GM12873 (cell line): ENCODE results near the gene GJB3.

ENCODE experiments used
- TF ChIP-seq, protein P1 (sequence below): IDR thresholded peaks from 2 replicates; pipeline ENCODE4 v1.5.1; 2012; ENCODE audit warnings: low read depth, mild to moderate bottlenecking, moderate library complexity, low read length, control low read depth; ENCODE audit not compliant: insufficient read depth; ENCODE audit errors: missing control alignments

GJB3 gene

DNA sequence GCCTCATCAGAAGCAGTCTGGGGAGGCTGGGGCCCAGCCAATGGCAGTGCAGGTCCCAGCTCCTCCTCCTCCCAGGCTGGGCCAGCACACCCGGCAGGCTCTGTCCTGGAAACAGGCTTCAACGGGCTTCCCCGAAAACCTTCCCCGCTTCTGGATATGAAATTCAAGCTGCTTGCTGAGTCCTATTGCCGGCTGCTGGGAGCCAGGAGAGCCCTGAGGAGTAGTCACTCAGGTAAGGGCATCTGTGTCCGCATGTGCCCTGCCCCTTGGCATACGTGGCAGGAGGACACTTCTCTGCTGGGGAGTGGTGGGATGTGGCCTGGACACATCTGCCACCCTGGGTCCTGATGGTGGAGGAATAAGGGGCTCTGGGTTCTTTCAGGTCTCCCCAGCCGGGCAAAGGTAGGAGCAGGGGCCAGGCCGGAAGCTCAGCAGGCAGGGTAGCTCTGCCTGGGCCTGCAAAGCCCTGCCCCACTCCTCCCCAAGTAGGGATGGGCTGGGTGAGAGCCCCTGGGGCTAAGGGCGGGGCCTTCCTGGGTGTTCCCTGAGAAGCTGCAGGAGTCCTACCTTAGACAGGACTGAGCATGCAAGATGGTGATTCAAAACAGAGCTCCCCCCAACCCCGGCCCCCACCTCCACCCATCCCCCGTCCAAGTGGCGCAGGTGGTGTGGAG lies 25.9 kb upstream of the GJB3 start, which contains the start of gene GJB5:
Gene GJB5 (plus strand): TSS at position 84 of the 674 bp plus-strand sequence. CDS start 2,284 bp downstream, outside the sequence.
- TF ChIP-seq, protein P1, sequence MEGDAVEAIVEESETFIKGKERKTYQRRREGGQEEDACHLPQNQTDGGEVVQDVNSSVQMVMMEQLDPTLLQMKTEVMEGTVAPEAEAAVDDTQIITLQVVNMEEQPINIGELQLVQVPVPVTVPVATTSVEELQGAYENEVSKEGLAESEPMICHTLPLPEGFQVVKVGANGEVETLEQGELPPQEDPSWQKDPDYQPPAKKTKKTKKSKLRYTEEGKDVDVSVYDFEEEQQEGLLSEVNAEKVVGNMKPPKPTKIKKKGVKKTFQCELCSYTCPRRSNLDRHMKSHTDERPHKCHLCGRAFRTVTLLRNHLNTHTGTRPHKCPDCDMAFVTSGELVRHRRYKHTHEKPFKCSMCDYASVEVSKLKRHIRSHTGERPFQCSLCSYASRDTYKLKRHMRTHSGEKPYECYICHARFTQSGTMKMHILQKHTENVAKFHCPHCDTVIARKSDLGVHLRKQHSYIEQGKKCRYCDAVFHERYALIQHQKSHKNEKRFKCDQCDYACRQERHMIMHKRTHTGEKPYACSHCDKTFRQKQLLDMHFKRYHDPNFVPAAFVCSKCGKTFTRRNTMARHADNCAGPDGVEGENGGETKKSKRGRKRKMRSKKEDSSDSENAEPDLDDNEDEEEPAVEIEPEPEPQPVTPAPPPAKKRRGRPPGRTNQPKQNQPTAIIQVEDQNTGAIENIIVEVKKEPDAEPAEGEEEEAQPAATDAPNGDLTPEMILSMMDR, result no peak

DNA sequence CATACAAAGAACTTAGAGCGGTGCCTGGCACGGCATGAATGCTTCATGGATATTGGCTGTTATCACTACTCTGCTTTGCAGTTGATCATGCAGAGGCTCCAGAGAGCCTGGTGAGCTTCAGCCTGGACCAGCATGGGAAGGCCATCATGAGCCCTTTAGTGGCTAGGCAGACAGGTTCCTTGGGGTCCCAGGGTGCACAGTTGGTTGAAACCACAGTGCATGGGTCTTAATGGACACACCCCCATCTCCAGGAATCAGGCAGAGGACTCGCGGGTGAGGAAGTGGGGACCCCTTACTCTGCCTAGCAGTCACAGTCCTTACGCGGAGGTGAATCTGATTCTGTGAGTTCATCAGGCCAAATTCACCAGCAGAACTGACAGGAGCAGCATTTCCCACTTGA lies 25.1 kb upstream of the GJB3 start:
- TF ChIP-seq, protein P1, result no peak

DNA sequence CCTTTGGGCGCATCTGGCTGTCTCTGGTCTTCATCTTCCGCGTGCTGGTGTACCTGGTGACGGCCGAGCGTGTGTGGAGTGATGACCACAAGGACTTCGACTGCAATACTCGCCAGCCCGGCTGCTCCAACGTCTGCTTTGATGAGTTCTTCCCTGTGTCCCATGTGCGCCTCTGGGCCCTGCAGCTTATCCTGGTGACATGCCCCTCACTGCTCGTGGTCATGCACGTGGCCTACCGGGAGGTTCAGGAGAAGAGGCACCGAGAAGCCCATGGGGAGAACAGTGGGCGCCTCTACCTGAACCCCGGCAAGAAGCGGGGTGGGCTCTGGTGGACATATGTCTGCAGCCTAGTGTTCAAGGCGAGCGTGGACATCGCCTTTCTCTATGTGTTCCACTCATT lies 23.6 kb upstream of the GJB3 start:
- TF ChIP-seq, protein P1, result no peak

DNA sequence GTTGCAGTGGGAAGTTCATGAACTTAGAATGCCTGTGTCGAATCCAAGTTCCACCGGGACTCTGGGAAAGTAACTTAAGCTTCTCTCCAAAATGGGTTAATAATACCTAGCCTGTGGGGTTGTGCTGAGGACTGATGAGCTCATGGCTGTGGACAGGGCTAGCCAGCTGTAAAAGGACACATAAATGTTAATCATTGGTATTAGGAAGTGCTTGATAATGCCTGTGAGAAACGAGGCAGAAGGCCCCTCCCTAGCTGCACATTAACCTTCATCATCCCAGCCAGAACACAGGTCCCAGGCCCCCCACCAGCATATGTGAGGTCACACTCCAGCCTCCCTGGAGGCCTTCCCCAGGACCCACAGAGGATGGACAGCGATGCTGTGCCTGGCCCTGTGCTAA lies 22.3 kb upstream of the GJB3 start:
- TF ChIP-seq, protein P1, result no peak

DNA sequence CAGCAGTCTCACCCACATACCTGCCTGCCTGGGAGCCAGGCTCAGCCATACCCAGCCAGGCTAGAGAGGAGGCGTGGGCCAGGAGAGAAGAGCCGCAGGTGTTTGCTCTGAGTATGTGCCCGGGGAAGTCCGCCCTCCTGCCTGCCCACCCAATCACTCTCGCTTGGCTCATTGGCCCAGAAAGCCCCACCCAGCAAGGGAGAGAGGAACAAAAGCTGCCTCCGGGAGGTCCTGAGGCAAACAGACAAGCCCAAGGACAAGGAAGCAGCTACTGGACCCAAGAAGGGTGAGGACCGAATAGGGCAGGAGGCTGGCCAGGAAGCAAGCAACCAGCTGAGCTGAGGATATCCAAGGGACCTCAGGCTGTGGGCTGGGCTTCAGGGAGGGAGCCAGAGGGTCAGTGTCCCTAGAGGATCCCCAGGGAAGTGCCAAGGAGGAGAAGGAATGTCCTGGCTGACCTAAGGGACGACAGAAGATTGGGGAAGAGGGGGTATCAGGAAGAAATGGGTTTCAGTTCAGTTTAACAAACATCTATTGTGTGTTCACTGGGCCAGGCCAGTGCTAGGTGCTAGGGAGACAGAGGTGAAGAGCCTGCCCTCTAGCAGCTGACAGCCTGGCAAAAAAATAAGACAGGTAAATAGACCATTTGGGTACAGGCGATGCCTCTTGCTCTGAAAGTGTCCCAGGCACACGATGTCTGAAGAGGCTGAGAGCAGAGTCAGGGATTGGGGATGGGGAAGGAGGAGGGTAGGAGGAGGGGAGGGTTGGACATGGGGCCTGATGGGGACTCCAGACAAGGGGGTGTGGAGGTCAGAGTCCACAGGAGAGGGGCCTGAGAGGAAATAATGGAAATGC lies 21.3 kb upstream of the GJB3 start, which contains the start of gene GJB4:
Gene GJB4 (plus strand): TSS at position 238 of the 855 bp plus-strand sequence. CDS start 1,515 bp downstream, outside the sequence.
- TF ChIP-seq, protein P1, result no peak

DNA sequence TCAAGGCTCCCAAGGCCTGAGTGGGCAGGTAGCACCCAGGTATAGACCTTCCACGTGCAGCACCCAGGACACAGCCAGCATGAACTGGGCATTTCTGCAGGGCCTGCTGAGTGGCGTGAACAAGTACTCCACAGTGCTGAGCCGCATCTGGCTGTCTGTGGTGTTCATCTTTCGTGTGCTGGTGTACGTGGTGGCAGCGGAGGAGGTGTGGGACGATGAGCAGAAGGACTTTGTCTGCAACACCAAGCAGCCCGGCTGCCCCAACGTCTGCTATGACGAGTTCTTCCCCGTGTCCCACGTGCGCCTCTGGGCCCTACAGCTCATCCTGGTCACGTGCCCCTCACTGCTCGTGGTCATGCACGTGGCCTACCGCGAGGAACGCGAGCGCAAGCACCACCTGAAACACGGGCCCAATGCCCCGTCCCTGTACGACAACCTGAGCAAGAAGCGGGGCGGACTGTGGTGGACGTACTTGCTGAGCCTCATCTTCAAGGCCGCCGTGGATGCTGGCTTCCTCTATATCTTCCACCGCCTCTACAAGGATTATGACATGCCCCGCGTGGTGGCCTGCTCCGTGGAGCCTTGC lies 19.7 kb upstream of the GJB3 start:
- TF ChIP-seq, protein P1, result no peak

DNA sequence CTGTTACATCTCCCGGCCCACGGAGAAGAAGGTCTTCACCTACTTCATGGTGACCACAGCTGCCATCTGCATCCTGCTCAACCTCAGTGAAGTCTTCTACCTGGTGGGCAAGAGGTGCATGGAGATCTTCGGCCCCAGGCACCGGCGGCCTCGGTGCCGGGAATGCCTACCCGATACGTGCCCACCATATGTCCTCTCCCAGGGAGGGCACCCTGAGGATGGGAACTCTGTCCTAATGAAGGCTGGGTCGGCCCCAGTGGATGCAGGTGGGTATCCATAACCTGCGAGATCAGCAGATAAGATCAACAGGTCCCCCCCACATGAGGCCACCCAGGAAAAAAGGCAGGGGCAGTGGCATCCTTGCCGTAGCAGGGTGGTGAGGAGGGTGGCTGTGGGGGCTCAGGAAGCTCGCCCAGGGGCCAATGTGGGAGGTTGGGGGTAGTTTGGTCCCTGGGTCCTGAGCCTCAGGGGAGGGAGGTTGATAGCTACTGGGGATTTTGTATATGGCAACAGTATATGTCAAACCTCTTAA lies 19.2 kb upstream of the GJB3 start:
- TF ChIP-seq, protein P1, result no peak
